D341Med (cell line): Measurements from ENCODE around the gene AKAP13.

ENCODE experiments used
- DNase-seq: peaks from one replicate; pipeline ENCODE4 v3.0.0; 2012; ENCODE audit warnings: low spot score

The AKAP13 gene

GRCh38 chr15:85672332-85673084 is 292.1 kb downstream of the AKAP13 start:
- no peak for DNase-seq

GRCh38 chr15:85673326-85673725 is 292.9 kb downstream of the AKAP13 start:
- DNase-seq: no peak

GRCh38 chr15:85676342-85677098 is 296.1 kb downstream of the AKAP13 start:
- DNase-seq: no peak

- no peak for DNase-seq
These were observed 298.8 kb downstream of the AKAP13 start for GRCh38 chr15:85679231-85679630.

GRCh38 chr15:85681386-85681785 is 301.0 kb downstream of the AKAP13 start:
- no peak for DNase-seq

GRCh38 chr15:85684174-85684710 is 303.8 kb downstream of the AKAP13 start:
- DNase-seq: no peak

- DNase-seq: peak; percentile 32
These were observed 305.0 kb downstream of the AKAP13 start for GRCh38 chr15:85685356-85685755.

- no peak for DNase-seq
These were observed 306.9 kb downstream of the AKAP13 start for GRCh38 chr15:85687329-85687728.

GRCh38 chr15:85688711-85689110 is 308.3 kb downstream of the AKAP13 start:
- no peak for DNase-seq

- DNase-seq: no peak
These were observed 309.3 kb downstream of the AKAP13 start for GRCh38 chr15:85689729-85690128.

GRCh38 chr15:85690561-85691231 is 310.3 kb downstream of the AKAP13 start:
- DNase-seq: no peak

- no peak for DNase-seq
These were observed 311.2 kb downstream of the AKAP13 start for GRCh38 chr15:85691350-85692240.

- DNase-seq: no peak
These were observed 311.9 kb downstream of the AKAP13 start for GRCh38 chr15:85692321-85692720.

GRCh38 chr15:85692873-85693272 is 312.5 kb downstream of the AKAP13 start:
- DNase-seq: no peak

- no peak for DNase-seq
These were observed 312.9 kb downstream of the AKAP13 start for GRCh38 chr15:85693277-85693676.

- DNase-seq: no peak
These were observed 313.7 kb downstream of the AKAP13 start for GRCh38 chr15:85694091-85694490.

- no peak for DNase-seq
These were observed 320.4 kb downstream of the AKAP13 start for GRCh38 chr15:85700767-85701166.

- DNase-seq: no peak
These were observed 322.1 kb downstream of the AKAP13 start for GRCh38 chr15:85702321-85703101.

GRCh38 chr15:85704066-85704465 is 323.7 kb downstream of the AKAP13 start:
- DNase-seq: no peak

GRCh38 chr15:85704720-85705429 is 324.5 kb downstream of the AKAP13 start:
- DNase-seq: no peak
